Liver (tissue), 9 donors: Measurements from ENCODE around the gene PHKB. TPM values are rescaled to one million over a fixed set of nuclear protein-coding genes. Genes with fewer than 3 reads are reported as not detected.

Source experiments
- DNase-seq: peaks from one replicate; pipeline ENCODE4 v3.0.0-alpha.2; 2017; ENCODE audit warnings: low spot score
- H3K27ac ChIP-seq, 2 donors: one replicate each; pipeline ENCODE4 v1.7.0; 2013; ENCODE audit warnings: inconsistent platforms in 2 of 2, low read length in 2 of 2, control low read depth in 1 of 2, low read depth in 1 of 2, mild to moderate bottlenecking in 1 of 2
- H3K27me3 ChIP-seq, 4 donors: one replicate each; pipeline versions ENCODE4 v1.6.1 to v1.7.0; 2013; ENCODE audit warnings: low read length in 3 of 4, inconsistent platforms in 1 of 4, mild to moderate bottlenecking in 1 of 4, moderate library complexity in 1 of 4; ENCODE audit not compliant: control insufficient read depth in 4 of 4, insufficient read depth in 4 of 4
- H3K36me3 ChIP-seq, 4 donors: one replicate each; pipeline versions ENCODE4 v1.6.1 to v1.7.0; 2013; ENCODE audit warnings: low read length in 3 of 4, mild to moderate bottlenecking in 3 of 4, low read depth in 1 of 4, moderate library complexity in 1 of 4; ENCODE audit not compliant: control insufficient read depth in 4 of 4, insufficient read depth in 3 of 4
- H3K4me1 ChIP-seq, 4 donors: one replicate each; pipeline versions ENCODE4 v1.6.1 to v1.7.0; 2013; ENCODE audit warnings: low read length in 3 of 4, mild to moderate bottlenecking in 3 of 4, moderate library complexity in 1 of 4; ENCODE audit not compliant: control insufficient read depth in 4 of 4, insufficient read depth in 4 of 4
- H3K4me3 ChIP-seq, 3 donors: one replicate each; pipeline versions ENCODE4 v1.6.1 to v1.7.0; 2013; ENCODE audit warnings: low read length in 3 of 3, control low read depth in 1 of 3, low read depth in 1 of 3, mild to moderate bottlenecking in 1 of 3
- H3K9ac ChIP-seq, 2 donors: one replicate each; pipeline ENCODE4 v1.7.0; 2013; ENCODE audit warnings: low read length in 2 of 2, mild to moderate bottlenecking in 2 of 2, moderate library complexity in 2 of 2, control low read depth in 1 of 2, low read depth in 1 of 2
- H3K9me3 ChIP-seq, 4 donors: one replicate each; pipeline versions ENCODE4 v1.6.1 to v1.7.0; 2013; ENCODE audit warnings: low read length in 3 of 4; ENCODE audit not compliant: control insufficient read depth in 4 of 4
- ATF3 ChIP-seq: IDR thresholded peaks from 2 replicates; pipeline ENCODE4 v1.6.1; 2016; ENCODE audit warnings: antibody characterized with exemption
- CTCF ChIP-seq: fragments of 150-350 bp; IDR thresholded peaks from 2 replicates; pipeline ENCODE4 v1.5.1; 2017; ENCODE audit warnings: improper control_type of control experiment, low read depth, low read length; ENCODE audit not compliant: missing input control
- EGR1 ChIP-seq, 2 donors: IDR thresholded peaks; 2 replicates each; pipeline ENCODE4 v1.6.1; 2016 to 2018; ENCODE audit warnings: antibody characterized with exemption in 2 of 2, low read depth in 2 of 2
- FOXA1 ChIP-seq: IDR thresholded peaks from 2 replicates; pipeline ENCODE4 v1.6.1; 2016; ENCODE audit warnings: antibody characterized with exemption
- FOXA2 ChIP-seq: IDR thresholded peaks from 2 replicates; pipeline ENCODE4 v1.6.1; 2016; ENCODE audit warnings: antibody characterized with exemption
- GABPA ChIP-seq, 2 donors: IDR thresholded peaks in 1 of 2; conservative IDR thresholded peaks in 1 of 2; 2 replicates each; pipeline ENCODE4 v1.6.1; 2016; ENCODE audit warnings: antibody characterized with exemption in 2 of 2, mild to moderate bottlenecking in 1 of 2, moderate library complexity in 1 of 2
- HNF4A ChIP-seq, 2 donors: conservative IDR thresholded peaks; 2 replicates each; pipeline ENCODE4 v1.6.1; 2016; ENCODE audit warnings: antibody characterized with exemption in 2 of 2, mild to moderate bottlenecking in 2 of 2
- HNF4G ChIP-seq: IDR thresholded peaks from 2 replicates; pipeline ENCODE4 v1.6.1; 2016; ENCODE audit warnings: antibody characterized with exemption
- JUND ChIP-seq, 2 donors: IDR thresholded peaks; 2 replicates each; pipeline ENCODE4 v1.6.1; 2016; ENCODE audit warnings: antibody characterized with exemption in 2 of 2
- MAX ChIP-seq: IDR thresholded peaks from 2 replicates; pipeline ENCODE4 v1.6.1; 2016; ENCODE audit warnings: antibody characterized with exemption
- NR2F2 ChIP-seq: IDR thresholded peaks from 2 replicates; pipeline ENCODE4 v1.6.1; 2016; ENCODE audit warnings: antibody characterized with exemption
- RAD21 ChIP-seq, 2 donors: IDR thresholded peaks; 2 replicates each; pipeline ENCODE4 v1.6.1; 2016; ENCODE audit warnings: antibody characterized with exemption in 2 of 2, mild to moderate bottlenecking in 2 of 2
- RXRA ChIP-seq, 2 donors: IDR thresholded peaks; 2 replicates each; pipeline ENCODE4 v1.6.1; 2017 to 2018; ENCODE audit warnings: antibody characterized with exemption in 2 of 2, mild to moderate bottlenecking in 1 of 2
- SP1 ChIP-seq: IDR thresholded peaks from 2 replicates; pipeline ENCODE4 v1.6.1; 2018; ENCODE audit warnings: antibody characterized with exemption, mild to moderate bottlenecking
- TAF1 ChIP-seq: conservative IDR thresholded peaks from 2 replicates; pipeline ENCODE4 v1.6.1; 2016; ENCODE audit warnings: antibody characterized with exemption, mild to moderate bottlenecking
- YY1 ChIP-seq: IDR thresholded peaks from 2 replicates; pipeline ENCODE4 v1.6.1; 2016; ENCODE audit warnings: antibody characterized with exemption, mild to moderate bottlenecking
- ZBTB33 ChIP-seq: IDR thresholded peaks from 2 replicates; pipeline ENCODE4 v1.6.1; 2016; ENCODE audit warnings: antibody characterized with exemption
- WGBS: extraction: QIAGEN DNeasy Blood & Tissue Kit; methylation state at CpG from one replicate; pipeline ENCODE4 v1.1.7; 2013; 5-methylcytosine and 5-hydroxymethylcytosine counted together
- polyA plus RNA-seq, 2 donors: library from polyadenylated mRNA; stranded (reverse) in 1 of 2; unstranded in 1 of 2; fragments of 200-250 nt in 1 of 2; fragments of >200 nt in 1 of 2; fragmentation: Nextera tagmentation in 1 of 2; extraction: Ambion mirVana in 1 of 2; gene quantifications; one replicate each; pipeline versions ENCODE4 v1.2.1 to v1.2.3, GENCODE V29; 2013 to 2015
- total RNA-seq, 2 donors: library from RNA; depleted of rRNA; stranded (reverse); fragments of >200 nt; gene quantifications; one replicate each; pipeline ENCODE4 v1.2.3, GENCODE V29; 2014
- donor health status: healthy.
- donor health status: healthy.
- donor health status: healthy.
- donor health status: healthy.
- donor health status: healthy.

The PHKB gene
- total and polyA plus RNA-seq, 4 donors = 13.2 to 49.1 (median 29.0) TPM

GRCh38 chr16:47481698-47482374, 20.7 kb downstream of the PHKB start:
- no peak for DNase-seq
- no peak overlapping the region for H3K9ac ChIP-seq
- no peak overlapping the region for H3K27ac ChIP-seq
- 78% methylated on average over 6 of the region's 6 CpGs for WGBS
- TF ChIP-seq EGR1 (IDR thresholded peaks at IDR 0.05; ENCODE audit: low read depth in 2 of 2) (no peak), GABPA (IDR thresholded peaks at IDR 0.05 in 1 of 2, conservative IDR thresholded peaks at IDR 0.05 in 1 of 2) (no peak), NR2F2 (peak; percentile 82), HNF4A (conservative IDR thresholded peaks at IDR 0.05) (no peak), FOXA2 (no peak)
- no peak overlapping the region for H3K4me3 ChIP-seq
- no peaks in the 10 kb centered on the region for H3K9me3 ChIP-seq
- no peaks in the 10 kb centered on the region for H3K27me3 ChIP-seq
- H3K36me3 ChIP-seq = peaks cover 0 to 2% (median 0%) of the 10 kb centered on the region in 4 donors
- H3K4me1 ChIP-seq = no peaks in the 10 kb centered on the region

GRCh38 chr16:47483616-47484015, 22.5 kb downstream of the PHKB start:
- no peak overlapping the region for H3K4me3 ChIP-seq
- peaks cover 0 to 3% (median 2%) of the 10 kb centered on the region in 4 donors for H3K36me3 ChIP-seq
- no peak for DNase-seq
- peaks cover 0 to 4% (median under 1%) of the 10 kb centered on the region in 4 donors for H3K9me3 ChIP-seq
- 98% methylated on average over 2 of the region's 2 CpGs for WGBS
- TF ChIP-seq MAX (no peak), TAF1 (no peak), CTCF (no peak), ATF3 (no peak), EGR1 (IDR thresholded peaks at IDR 0.05; ENCODE audit: low read depth in 2 of 2) (no peak), ZBTB33 (no peak), FOXA2 (no peak), HNF4G (no peak)
- H3K4me1 ChIP-seq = no peaks in the 10 kb centered on the region
- H3K9ac ChIP-seq = no peak overlapping the region
- no peak overlapping the region for H3K27ac ChIP-seq
- no peaks in the 10 kb centered on the region for H3K27me3 ChIP-seq

GRCh38 chr16:47486856-47487255, 25.7 kb downstream of the PHKB start:
- Histone ChIP-seq H3K36me3 (peaks cover 0 to 3% (median 1%) of the 10 kb centered on the region in 4 donors), H3K4me1 (no peaks in the 10 kb centered on the region), H3K4me3 (no peak overlapping the region), H3K9ac (no peak overlapping the region), H3K27ac (no peak overlapping the region), H3K27me3 (no peaks in the 10 kb centered on the region), H3K9me3 (peaks cover 1 to 23% (median 13%) of the 10 kb centered on the region in 4 donors)
- TF ChIP-seq RAD21 (IDR thresholded peaks at IDR 0.05) (no peak), EGR1 (IDR thresholded peaks at IDR 0.05; ENCODE audit: low read depth in 2 of 2) (no peak), HNF4G (no peak), FOXA2 (no peak), ATF3 (no peak), RXRA (IDR thresholded peaks at IDR 0.05) (no peak), NR2F2 (no peak), ZBTB33 (no peak), MAX (no peak), CTCF (no peak), YY1 (no peak), HNF4A (conservative IDR thresholded peaks at IDR 0.05) (no peak), TAF1 (no peak), JUND (IDR thresholded peaks at IDR 0.05) (no peak), FOXA1 (no peak), SP1 (no peak)
- DNase-seq = no peak
